Measurements from ENCODE around the gene E4F1.

E4F1 gene

GRCh38 chr16:2180461-2180860 lies 42.9 kb upstream of the E4F1 start:
- no peak for DNase-seq
- Histone ChIP-seq H3K4me3 (ENCODE audit: low read depth in 1 of 2, low read length in 2 of 2) (no peak overlapping the region), H3K4me2 (ENCODE audit: insufficient read depth, low read length) (no peak overlapping the region), H3K36me3 (ENCODE audit: insufficient read depth, low read length) (peaks cover 22% of the 10 kb centered on the region), H2AFZ (ENCODE audit: low read depth, low read length) (no peak overlapping the region), H3K27me3 (ENCODE audit: insufficient read depth, low read length, poor library complexity) (no peaks in the 10 kb centered on the region), H4K20me1 (ENCODE audit: insufficient read depth, low read length) (peaks cover 4% of the 10 kb centered on the region; the same call in 1 of the 2 replicates), H3K9ac (ENCODE audit: low read depth, low read length) (no peak overlapping the region), H3K27ac (ENCODE audit: low read length) (no peak overlapping the region), H3K9me3 (ENCODE audit: insufficient read depth, low read length, severe bottlenecking) (no peaks in the 10 kb centered on the region), H3K4me1 (ENCODE audit: insufficient read depth, low read length) (no peaks in the 10 kb centered on the region), H3K79me2 (ENCODE audit: insufficient read depth, low read length) (no peaks in the 10 kb centered on the region)
- TF ChIP-seq EZH2 (IDR thresholded peaks at IDR 0.05; ENCODE audit: borderline replicate concordance, low read depth, low read length, severe bottlenecking) = no peak
- no peak for TF ChIP-seq CTCF (IDR thresholded peaks at IDR 0.05; ENCODE audit: borderline replicate concordance, extremely low read depth, low read length, poor library complexity, severe bottlenecking)
- no peak for ATAC-seq (ENCODE audit: insufficient read depth, low read depth)

DNA sequence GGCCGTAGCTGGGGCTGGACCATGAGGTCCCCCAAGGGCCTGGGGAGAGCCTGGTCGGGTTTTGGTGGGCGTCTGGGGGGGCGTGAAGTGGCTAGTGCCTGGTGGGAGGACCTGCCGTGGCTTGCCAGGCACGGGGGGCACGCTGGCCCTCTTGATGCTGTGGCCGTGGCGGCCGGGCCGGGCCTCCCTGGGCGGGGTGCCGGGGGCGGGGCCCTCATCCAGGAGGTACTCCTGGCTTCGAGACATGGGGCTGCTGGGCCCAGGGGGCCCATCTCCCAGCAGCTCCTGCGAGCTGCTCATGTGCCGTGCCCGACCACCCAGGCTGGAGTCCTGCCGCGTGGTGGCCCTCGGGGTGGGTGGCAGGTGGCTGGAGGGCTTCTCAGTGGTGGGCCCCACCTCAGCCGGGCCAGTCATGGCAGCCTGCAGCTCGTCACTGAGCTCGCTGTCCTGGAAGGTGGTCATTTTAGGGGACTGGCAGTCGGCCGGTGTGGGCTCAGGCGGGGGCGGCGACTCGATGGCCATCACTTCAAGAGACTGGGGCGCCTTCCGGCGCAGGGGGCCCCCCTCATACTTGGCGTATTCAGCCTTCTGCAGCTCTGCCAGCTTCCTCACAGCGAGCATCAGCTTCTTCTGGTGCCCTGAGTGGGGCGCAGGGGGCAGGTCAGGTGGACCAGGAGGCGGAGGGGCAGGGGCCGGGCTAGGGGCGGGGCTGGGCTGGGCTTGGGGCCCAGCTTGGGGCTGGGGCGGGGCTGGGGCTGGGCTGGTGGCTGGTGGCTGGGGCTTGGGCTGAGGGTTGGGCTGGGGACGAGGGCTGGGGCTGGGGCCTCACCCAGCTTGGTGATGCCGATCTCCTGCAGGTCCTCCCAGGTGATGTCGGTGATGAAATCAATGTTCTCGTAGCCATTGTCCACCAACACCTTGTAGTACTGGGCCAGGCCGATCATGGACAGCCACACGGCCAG lies 42.1 kb upstream of the E4F1 start:
- Histone ChIP-seq H3K4me2 (ENCODE audit: insufficient read depth, low read length) (no peak overlapping the region), H2AFZ (ENCODE audit: low read depth, low read length) (no peak overlapping the region), H3K9me3 (ENCODE audit: insufficient read depth, low read length, severe bottlenecking) (no peaks in the 10 kb centered on the region), H3K4me1 (ENCODE audit: insufficient read depth, low read length) (no peaks in the 10 kb centered on the region), H3K27me3 (ENCODE audit: insufficient read depth, low read length, poor library complexity) (no peaks in the 10 kb centered on the region), H3K9ac (ENCODE audit: low read depth, low read length) (no peak overlapping the region), H3K36me3 (ENCODE audit: insufficient read depth, low read length) (peaks cover 14% of the 10 kb centered on the region), H4K20me1 (ENCODE audit: insufficient read depth, low read length) (peaks cover 1% of the 10 kb centered on the region; the same call in 1 of the 2 replicates), H3K27ac (ENCODE audit: low read length) (no peak overlapping the region), H3K79me2 (ENCODE audit: insufficient read depth, low read length) (no peaks in the 10 kb centered on the region), H3K4me3 (ENCODE audit: low read depth in 1 of 2, low read length in 2 of 2) (no peak overlapping the region)
- no peak for TF ChIP-seq EZH2 (IDR thresholded peaks at IDR 0.05; ENCODE audit: borderline replicate concordance, low read depth, low read length, severe bottlenecking)
- no peak for TF ChIP-seq CTCF (IDR thresholded peaks at IDR 0.05; ENCODE audit: borderline replicate concordance, extremely low read depth, low read length, poor library complexity, severe bottlenecking)
- no peak for ATAC-seq (ENCODE audit: insufficient read depth, low read depth)
- DNase-seq = no peak

DNA sequence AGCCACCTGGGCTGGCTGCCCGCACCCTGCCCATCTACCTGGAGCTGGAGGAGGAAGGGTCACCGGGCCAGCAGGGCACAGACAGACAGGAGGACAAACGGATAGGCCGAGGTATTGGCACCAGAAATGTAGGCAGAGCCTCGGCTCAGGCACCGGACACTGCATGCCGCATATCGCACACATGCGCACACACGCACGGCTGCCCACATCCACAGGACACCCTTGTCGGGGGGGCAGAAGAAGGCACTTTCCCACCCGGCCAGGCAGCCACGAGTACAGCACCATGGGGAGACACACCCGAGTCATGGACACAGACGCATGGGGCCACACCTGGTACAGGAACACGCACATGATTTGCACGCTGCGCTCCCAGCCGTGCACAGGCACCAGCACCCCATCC lies 41.4 kb upstream of the E4F1 start:
- H3K9ac ChIP-seq (ENCODE audit: low read depth, low read length) = no peak overlapping the region
- TF ChIP-seq EZH2 (IDR thresholded peaks at IDR 0.05; ENCODE audit: borderline replicate concordance, low read depth, low read length, severe bottlenecking) (no peak), CTCF (IDR thresholded peaks at IDR 0.05; ENCODE audit: borderline replicate concordance, extremely low read depth, low read length, poor library complexity, severe bottlenecking) (no peak)
- H3K27ac ChIP-seq (ENCODE audit: low read length) = no peak overlapping the region
- no peaks in the 10 kb centered on the region for H3K79me2 ChIP-seq (ENCODE audit: insufficient read depth, low read length)
- H3K27me3 ChIP-seq (ENCODE audit: insufficient read depth, low read length, poor library complexity) = no peaks in the 10 kb centered on the region
- H3K4me1 ChIP-seq (ENCODE audit: insufficient read depth, low read length) = no peaks in the 10 kb centered on the region
- H3K36me3 ChIP-seq (ENCODE audit: insufficient read depth, low read length) = peaks cover 8% of the 10 kb centered on the region
- no peaks in the 10 kb centered on the region for H3K9me3 ChIP-seq (ENCODE audit: insufficient read depth, low read length, severe bottlenecking)
- no peak overlapping the region for H2AFZ ChIP-seq (ENCODE audit: low read depth, low read length)
- DNase-seq (no peak), ATAC-seq (ENCODE audit: insufficient read depth, low read depth) (no peak)
- no peak overlapping the region for H3K4me3 ChIP-seq (ENCODE audit: low read depth in 1 of 2, low read length in 2 of 2)
- no peak overlapping the region for H3K4me2 ChIP-seq (ENCODE audit: insufficient read depth, low read length)
- no peaks in the 10 kb centered on the region; the same call in 1 of the 2 replicates for H4K20me1 ChIP-seq (ENCODE audit: insufficient read depth, low read length)
